ENCODE measurements around the gene KREMEN2.

GRCh38 chr16:2915196-2915929, 48.7 kb upstream of the KREMEN2 start:
- TF ChIP-seq CTCF (IDR thresholded peaks at IDR 0.05): no peak
- no peak for TF ChIP-seq POLR2A (IDR thresholded peaks at IDR 0.05)

Data from adrenal gland (tissue), 5 donors.